ENCODE measurements around the gene MUTYH. TPM values are rescaled to one million over a fixed set of nuclear protein-coding genes. Genes with fewer than 3 reads are reported as not detected.

Gene MUTYH
- total RNA-seq, 3 donors from 2014 or later (not counting 1 experiment from before 2014, with no cell fraction given) = 44.0 to 55.6 (median 51.5) TPM

GRCh38 chr1:45322486-45323040 lies 17.7 kb downstream of the MUTYH start:
- Histone ChIP-seq H3K27ac (ENCODE audit: low read length) (no peak overlapping the region), H3K4me3 (ENCODE audit: low read length) (no peak overlapping the region), H3K4me1 (ENCODE audit: control insufficient read depth, insufficient read depth, low read length) (peaks cover 15% of the 10 kb centered on the region), H3K27me3 (ENCODE audit: control insufficient read depth, insufficient read depth, low read length) (no peaks in the 10 kb centered on the region), H3K36me3 (ENCODE audit: control insufficient read depth, insufficient read depth, low read length) (no peaks in the 10 kb centered on the region), H3K9me3 (ENCODE audit: control insufficient read depth, insufficient read depth, low read length) (no peaks in the 10 kb centered on the region)
- Mint-ChIP-seq H3K27ac (no peak overlapping the region), H3K27me3 (ENCODE audit: low read depth in 2 of 2) (no peaks in the 10 kb centered on the region), H3K4me1 (no peaks in the 10 kb centered on the region), H3K4me3 (no peak overlapping the region), H3K36me3 (no peaks in the 10 kb centered on the region), H3K9me3 (no peaks in the 10 kb centered on the region)
- no peak for TF ChIP-seq CTCF (IDR thresholded peaks at IDR 0.05)
- DNase-seq = no peak
- no peak for ATAC-seq
- 89% methylated on average over 10 of the region's 10 CpGs for WGBS (ENCODE audit: insufficient coverage)
- intact Hi-C loops (cut with micrococcal nuclease) = no loop called here

- TF ChIP-seq CTCF (IDR thresholded peaks at IDR 0.05) = no peak
- Mint-ChIP-seq H3K27ac (no peak overlapping the region), H3K9me3 (no peaks in the 10 kb centered on the region), H3K4me1 (no peaks in the 10 kb centered on the region), H3K4me3 (no peak overlapping the region), H3K36me3 (no peaks in the 10 kb centered on the region), H3K27me3 (ENCODE audit: low read depth in 2 of 2) (no peaks in the 10 kb centered on the region)
- WGBS (ENCODE audit: insufficient coverage) = 93% methylated on average over 5 of the region's 5 CpGs
- DNase-seq (no peak), ATAC-seq (no peak)
- H3K27me3 ChIP-seq (ENCODE audit: control insufficient read depth, insufficient read depth, low read length) = no peaks in the 10 kb centered on the region
- H3K4me3 ChIP-seq (ENCODE audit: low read length) = no peak overlapping the region
- H3K27ac ChIP-seq (ENCODE audit: low read length) = no peak overlapping the region
- H3K9me3 ChIP-seq (ENCODE audit: control insufficient read depth, insufficient read depth, low read length) = no peaks in the 10 kb centered on the region
- intact Hi-C loops (cut with micrococcal nuclease) = no loop called here
- H3K36me3 ChIP-seq (ENCODE audit: control insufficient read depth, insufficient read depth, low read length) = no peaks in the 10 kb centered on the region
- H3K4me1 ChIP-seq (ENCODE audit: control insufficient read depth, insufficient read depth, low read length) = peaks cover 4% of the 10 kb centered on the region
These were observed 18.8 kb downstream of the MUTYH start for GRCh38 chr1:45321444-45321843.

- H3K4me1 ChIP-seq (ENCODE audit: control insufficient read depth, insufficient read depth, low read length) = no peaks in the 10 kb centered on the region
- DNase-seq (no peak), ATAC-seq (no peak)
- 90% methylated on average over 4 of the region's 4 CpGs for WGBS (ENCODE audit: insufficient coverage)
- TF ChIP-seq CTCF (IDR thresholded peaks at IDR 0.05) = no peak
- intact Hi-C loops (cut with micrococcal nuclease) = no loop called here
- H3K27ac Mint-ChIP-seq = no peak overlapping the region
- no peak overlapping the region for H3K4me3 Mint-ChIP-seq
- no peaks in the 10 kb centered on the region for H3K27me3 Mint-ChIP-seq (ENCODE audit: low read depth in 2 of 2)
- no peak overlapping the region for H3K4me3 ChIP-seq (ENCODE audit: low read length)
- H3K9me3 Mint-ChIP-seq = no peaks in the 10 kb centered on the region
- H3K4me1 Mint-ChIP-seq = no peaks in the 10 kb centered on the region
- no peaks in the 10 kb centered on the region for H3K36me3 ChIP-seq (ENCODE audit: control insufficient read depth, insufficient read depth, low read length)
- no peak overlapping the region for H3K27ac ChIP-seq (ENCODE audit: low read length)
- H3K36me3 Mint-ChIP-seq = no peaks in the 10 kb centered on the region
- H3K9me3 ChIP-seq (ENCODE audit: control insufficient read depth, insufficient read depth, low read length) = no peaks in the 10 kb centered on the region
- H3K27me3 ChIP-seq (ENCODE audit: control insufficient read depth, insufficient read depth, low read length) = no peaks in the 10 kb centered on the region
These were observed 20.5 kb downstream of the MUTYH start for GRCh38 chr1:45319761-45320160.

- Histone ChIP-seq H3K36me3 (ENCODE audit: control insufficient read depth, insufficient read depth, low read length) (no peaks in the 10 kb centered on the region), H3K9me3 (ENCODE audit: control insufficient read depth, insufficient read depth, low read length) (no peaks in the 10 kb centered on the region), H3K27me3 (ENCODE audit: control insufficient read depth, insufficient read depth, low read length) (no peaks in the 10 kb centered on the region), H3K27ac (ENCODE audit: low read length) (no peak overlapping the region), H3K4me3 (ENCODE audit: low read length) (no peak overlapping the region), H3K4me1 (ENCODE audit: control insufficient read depth, insufficient read depth, low read length) (no peaks in the 10 kb centered on the region)
- intact Hi-C loops (cut with micrococcal nuclease) = no loop called here
- no peaks in the 10 kb centered on the region for H3K9me3 Mint-ChIP-seq
- H3K4me3 Mint-ChIP-seq = no peak overlapping the region
- no peak for DNase-seq
- H3K4me1 Mint-ChIP-seq = no peaks in the 10 kb centered on the region
- WGBS (ENCODE audit: insufficient coverage) = 95% methylated on average over 3 of the region's 4 CpGs
- H3K27me3 Mint-ChIP-seq (ENCODE audit: low read depth in 2 of 2) = peaks cover 0 to 2% of the 10 kb centered on the region in 2 donors
- H3K27ac Mint-ChIP-seq = no peak overlapping the region
- ATAC-seq = no peak
- TF ChIP-seq CTCF (IDR thresholded peaks at IDR 0.05) = no peak
- H3K36me3 Mint-ChIP-seq = no peaks in the 10 kb centered on the region
These were observed 23.1 kb downstream of the MUTYH start for GRCh38 chr1:45317166-45317565.

Data from natural killer cell (primary cell).